Activated CD4-positive, CD25-positive, alpha-beta regulatory T cell treated with anti-CD3 and anti-CD28 coated beads, Interleukin-2, amount 50 U/mL, for 24 hours (primary cell): ENCODE measurements around the gene NIT2.

ENCODE experiments used
- ATAC-seq, 2 donors: fragments of 150-1000 bp; cut with Tn5 transposase; one replicate each; pipeline ENCODE4 v1.10.0; 2021; ENCODE audit warnings: mild to moderate bottlenecking in 1 of 2, moderate library complexity in 1 of 2

The NIT2 gene

GRCh38 chr3:100399341-100400071 is 64.9 kb downstream of the NIT2 start:
- no peak for ATAC-seq

- peak; percentile 37 to 45 for ATAC-seq
Measured at GRCh38 chr3:100400419-100400779, 65.8 kb downstream of the NIT2 start.

- ATAC-seq, result peak; percentile 92 to 94
Measured at GRCh38 chr3:100400780-100401673, 66.5 kb downstream of the NIT2 start, which contains the start of the genes LNP1 and TOMM70. Gene LNP1 (plus strand): TSS chr3:100401539. CDS start chr3:100429730, 28,191 bp downstream. Gene TOMM70 (minus strand): TSS chr3:100401089. CDS start chr3:100400949, 140 bp downstream.

GRCh38 chr3:100401674-100402041 is 67.1 kb downstream of the NIT2 start:
- peak; percentile 12 to 21 for ATAC-seq

- ATAC-seq, result no peak
Measured at GRCh38 chr3:100402256-100402655, 67.7 kb downstream of the NIT2 start.

GRCh38 chr3:100402891-100403290 is 68.3 kb downstream of the NIT2 start:
- ATAC-seq, result no peak

- no peak for ATAC-seq
Measured at GRCh38 chr3:100403362-100404249, 69.0 kb downstream of the NIT2 start.

- ATAC-seq, result no peak
Measured at GRCh38 chr3:100404250-100404548, 69.6 kb downstream of the NIT2 start.

- no peak for ATAC-seq
Measured at GRCh38 chr3:100407164-100407563, 72.6 kb downstream of the NIT2 start.

- ATAC-seq, result no peak
Measured at GRCh38 chr3:100407977-100408532, 73.5 kb downstream of the NIT2 start.
